Measurements from ENCODE around the gene AMER3.
A peak's percentile ranks its signal among the peaks of the same experiment; 100 is the strongest.

AMER3 gene

DNA sequence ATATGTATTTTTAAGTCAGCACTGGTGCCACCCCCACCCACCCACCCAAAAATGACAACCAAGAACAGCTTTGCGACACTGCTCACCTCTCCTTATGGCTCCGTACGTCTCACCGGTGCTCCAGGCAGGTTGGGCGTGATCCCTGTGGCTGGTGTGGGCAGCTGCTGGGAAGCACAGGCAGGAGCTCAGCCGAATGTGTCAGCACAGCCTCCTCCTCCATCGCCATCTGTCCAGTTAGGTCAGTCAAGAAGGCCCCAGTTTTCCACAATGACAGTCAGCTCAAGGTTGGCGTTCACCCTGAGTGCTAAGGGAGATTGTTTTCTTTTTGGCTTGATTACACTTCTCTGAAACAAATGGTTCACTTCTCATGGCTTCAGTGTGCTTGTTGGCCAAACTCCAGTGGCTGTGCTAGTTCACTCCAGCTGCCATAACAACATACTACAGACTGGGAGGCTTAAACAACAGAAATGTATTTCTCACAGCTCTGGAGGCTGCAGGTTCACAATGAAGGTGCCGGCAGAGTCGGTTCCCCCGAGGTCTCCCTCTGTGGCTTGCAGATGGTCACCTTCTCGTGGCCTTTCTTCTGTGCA lies 30.2 kb downstream of the AMER3 start:
- no peak for DNase-seq

DNA sequence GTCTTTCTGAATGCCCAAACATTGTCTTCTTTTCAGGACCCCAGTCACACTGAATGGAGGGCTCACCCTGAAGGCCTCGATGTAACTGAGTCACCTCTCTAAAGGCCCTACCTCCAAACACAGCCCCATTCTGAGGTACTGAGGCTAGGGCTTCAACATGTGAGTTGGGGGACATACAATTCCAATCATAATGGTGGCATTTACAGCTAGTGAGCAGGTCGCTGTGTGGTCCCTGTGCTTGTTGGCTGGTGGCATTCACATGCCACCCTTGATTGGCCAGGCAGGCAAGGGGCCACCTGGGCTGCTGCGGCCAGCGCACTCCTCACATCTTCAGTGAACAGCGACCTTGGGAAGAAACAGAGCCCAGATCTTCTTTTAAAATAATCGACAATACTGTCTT lies 30.7 kb downstream of the AMER3 start:
- no peak for DNase-seq

DNA sequence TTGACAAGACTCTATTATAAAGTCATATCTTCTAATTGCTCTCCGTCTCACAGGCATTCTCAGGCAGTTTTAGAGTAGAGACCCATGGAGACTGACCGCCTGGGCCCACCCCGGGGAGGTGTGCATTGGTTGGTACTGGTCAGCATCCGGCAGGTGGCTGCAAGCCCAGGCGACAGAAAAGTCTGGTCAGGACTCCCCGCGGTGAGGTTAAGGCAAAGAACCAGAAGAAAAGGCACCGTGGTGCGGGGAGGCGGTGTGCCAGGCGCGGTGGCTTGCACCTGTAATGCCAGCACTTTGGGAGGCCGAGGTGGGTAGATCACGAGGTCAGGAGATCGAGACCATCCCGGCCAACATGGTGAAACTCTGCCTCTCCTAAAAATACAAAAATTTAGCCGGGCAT lies 32.5 kb downstream of the AMER3 start:
- no peak for DNase-seq

DNA sequence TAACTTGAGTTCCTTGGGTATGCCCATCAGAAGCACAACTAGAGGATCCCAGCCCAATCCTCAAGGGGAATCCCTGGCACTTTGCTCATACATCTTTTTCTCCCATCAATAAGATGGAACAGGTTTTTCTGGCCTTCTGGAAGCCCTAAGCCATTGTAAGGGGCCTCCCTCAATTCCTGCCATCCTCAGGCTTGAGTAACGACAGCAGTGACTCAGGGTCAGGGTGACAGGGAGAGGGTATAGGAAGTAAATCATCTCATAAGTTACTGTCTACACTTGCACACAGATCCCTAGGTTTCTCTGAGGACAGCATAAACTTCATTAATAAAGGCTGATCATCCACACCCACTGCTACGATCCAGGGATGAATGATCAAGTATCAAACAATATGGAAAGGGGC lies 35.0 kb downstream of the AMER3 start:
- no peak for DNase-seq

DNA sequence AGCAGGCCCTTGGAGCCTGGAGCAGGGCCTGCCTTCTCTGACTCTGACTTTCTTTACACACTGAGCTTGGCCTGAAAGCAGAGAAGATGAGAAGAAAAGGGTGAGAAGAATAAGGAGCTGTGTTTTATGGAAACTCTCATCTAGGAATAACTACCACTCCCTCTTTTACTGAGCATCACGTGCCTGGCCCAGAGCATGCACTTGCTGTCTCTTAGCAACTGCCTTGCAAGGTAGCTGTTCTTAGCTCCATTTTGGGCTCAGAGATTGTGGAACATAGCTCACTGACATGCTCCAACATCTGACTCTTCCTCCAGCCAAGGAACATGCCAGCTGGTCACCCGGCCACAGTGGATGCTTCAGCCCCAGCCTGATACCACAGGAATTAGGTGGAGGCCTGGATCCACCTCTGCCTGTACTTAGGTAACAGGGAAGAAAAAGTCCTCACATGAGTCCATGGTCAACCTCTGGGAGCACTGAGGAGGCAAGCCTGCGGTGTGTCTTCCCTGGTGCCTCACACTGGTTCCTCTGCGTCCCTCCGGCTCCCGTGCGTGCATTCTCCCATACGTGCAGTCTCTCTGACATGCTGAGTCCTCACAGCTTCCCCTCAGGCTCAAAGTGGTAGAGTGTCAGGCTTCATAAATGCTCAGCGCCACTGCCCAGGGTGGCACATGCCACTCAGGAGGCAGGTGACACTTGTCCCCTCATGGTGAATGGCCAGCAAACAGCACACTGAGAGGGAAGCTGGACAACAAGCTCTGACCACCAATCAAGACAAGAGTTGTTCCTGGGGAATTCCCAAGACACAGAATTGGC lies 35.7 kb downstream of the AMER3 start:
- no peak for DNase-seq

DNA sequence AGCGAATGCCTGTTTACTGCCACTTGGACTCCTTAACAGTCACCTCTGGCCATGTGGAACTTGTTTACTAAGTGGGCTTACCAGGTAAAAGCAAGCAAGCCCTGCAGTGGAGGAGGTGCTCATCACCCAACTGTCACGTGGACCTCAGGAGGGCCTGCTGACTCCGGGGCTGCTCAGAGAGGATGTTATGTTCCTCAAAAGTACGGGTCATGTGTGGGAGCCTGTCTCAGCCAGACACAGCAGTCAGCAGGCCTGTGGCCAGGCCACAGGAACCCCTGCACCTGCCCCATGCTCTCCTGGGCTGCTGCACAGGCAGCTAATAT lies 36.2 kb downstream of the AMER3 start:
- no peak for DNase-seq

DNA sequence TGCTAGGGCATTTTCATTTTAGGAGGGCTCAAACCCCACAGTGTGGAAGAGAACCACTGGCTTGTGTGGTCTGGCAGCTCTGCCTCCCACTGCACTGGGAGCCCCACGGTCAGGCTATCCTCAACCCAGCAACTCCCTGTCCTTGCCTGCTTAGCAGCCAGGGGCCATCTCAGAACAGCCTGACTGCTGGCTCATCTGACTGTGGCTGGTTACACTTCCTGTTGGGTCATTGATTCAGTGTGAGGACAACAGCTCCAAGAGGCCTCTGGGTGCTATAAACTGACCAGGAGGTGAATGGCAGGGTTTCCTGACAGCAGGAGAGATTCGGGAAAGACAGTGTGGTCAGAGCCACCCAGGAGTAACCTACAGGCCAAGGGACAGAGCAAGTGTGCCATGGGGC lies 40.1 kb downstream of the AMER3 start:
- DNase-seq, result no peak

DNA sequence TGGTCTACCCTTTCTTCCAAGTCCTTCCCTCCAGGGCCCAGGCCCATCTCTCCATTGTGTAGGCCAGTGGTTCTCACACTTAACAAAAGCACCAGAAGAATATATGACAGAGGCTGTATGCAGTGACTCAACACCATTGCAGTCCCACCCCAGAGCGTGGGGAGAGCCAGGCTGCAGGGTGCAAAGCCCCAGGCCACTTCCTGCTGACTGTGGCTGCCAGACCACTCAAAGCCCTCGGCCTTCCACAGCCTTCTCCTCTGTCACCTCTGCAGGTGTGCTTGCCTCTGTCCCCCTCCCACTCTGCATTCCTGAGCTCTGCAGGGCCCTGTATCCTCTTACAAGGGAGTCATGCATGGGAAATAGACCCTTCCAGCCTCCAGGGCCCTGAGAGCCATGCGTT lies 41.0 kb downstream of the AMER3 start:
- no peak for DNase-seq

DNA sequence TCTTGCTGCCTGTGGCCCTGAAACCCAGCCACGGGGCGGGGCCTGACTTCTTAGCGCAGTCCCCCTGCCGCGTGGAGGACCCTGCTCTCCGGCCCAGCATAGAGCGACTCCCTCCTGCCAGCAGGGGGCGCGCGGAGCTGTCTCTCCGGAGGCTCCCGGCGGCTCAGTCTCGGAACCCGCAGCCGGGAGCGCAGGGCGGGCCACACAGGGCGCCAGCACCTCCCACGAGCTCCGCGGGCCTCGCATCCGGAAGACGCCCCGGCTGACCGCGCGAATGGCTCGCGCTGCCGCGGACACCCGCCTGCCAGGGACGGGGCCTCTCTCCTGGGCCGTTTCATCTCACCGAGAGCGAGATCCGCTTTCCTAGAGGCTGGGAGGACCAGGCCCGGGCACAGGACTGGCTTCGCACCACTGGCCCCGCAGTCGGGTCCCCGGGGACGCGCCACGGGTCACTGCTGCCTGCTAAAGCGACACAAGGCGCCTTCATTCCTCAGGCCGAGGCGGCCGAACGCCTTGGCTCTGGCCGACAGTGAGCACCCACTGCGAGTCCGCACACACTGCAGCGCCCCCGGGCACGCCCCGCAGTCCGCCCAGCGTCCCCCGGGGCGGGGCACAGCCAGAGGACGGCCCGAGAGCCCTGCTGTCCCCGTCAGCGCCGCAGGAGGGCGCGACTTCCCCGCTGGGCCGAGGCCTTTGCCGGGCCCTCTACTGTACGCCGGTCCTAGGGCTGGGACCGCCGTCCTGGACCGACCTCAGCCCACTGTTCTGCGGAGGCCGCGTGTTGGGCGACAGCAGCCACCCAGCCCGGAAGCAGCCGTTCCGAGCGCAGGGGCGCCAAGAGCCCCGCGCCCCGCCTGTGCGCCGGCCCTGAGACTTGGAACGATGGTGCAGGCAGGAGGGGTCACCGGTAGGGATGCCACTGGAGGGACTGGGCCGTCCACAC lies 42.4 kb downstream of the AMER3 start:
- peak; percentile 84 for DNase-seq

DNA sequence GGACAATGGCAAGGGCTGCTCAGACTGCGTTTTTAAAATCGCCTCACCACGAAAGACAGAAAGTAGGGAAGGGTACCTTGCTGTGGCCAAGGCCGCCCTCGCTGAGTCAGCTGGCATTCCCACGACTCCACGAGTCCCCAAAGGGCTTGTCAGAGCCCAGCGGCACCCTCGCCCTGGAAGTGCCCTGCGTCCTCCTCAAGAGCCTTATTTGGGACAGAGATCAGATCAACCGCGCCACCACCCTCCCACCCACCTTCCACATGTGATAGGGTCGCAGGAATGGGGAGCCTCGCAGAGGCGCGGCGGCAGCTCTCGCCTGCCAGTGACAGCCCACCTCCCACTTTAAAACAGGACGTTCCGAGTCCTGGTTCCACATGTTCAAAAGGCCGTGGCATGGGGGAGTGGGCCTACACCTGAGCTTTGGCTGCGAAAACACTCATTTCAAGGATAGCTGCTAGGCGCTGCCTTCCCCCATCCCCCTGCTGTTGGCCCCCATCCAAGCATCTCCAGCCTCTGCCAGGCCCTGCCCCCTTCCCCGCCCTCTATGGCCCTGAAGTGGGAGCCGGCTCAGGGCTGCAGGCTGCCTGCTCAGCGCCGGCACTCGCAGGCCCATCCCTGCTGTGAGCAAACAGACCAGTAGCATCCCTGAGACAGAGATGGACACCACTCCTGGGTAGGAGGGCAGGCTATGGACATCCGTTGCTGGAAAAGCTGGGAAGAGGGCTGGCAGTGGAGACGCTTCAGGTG lies 43.3 kb downstream of the AMER3 start:
- DNase-seq, result peak; percentile 74

DNA sequence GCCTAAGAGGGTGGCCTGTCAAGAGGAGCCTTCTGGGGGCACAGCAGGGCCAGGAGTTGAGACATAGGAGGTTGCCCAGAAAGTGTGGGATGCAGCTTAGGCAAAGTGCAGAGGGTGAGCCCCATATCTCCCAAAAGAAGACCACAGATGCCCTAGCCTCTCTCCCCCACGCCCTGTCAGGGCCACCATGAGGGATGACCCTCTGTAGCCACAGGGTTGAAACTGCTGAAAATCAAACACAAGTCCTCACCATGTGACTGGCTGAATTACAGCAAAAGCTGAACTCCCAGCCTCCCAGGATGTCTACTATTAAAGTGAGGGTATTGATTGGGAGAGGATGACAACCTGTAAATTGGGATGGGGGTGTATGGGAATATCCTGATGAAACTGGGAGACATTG lies 44.0 kb downstream of the AMER3 start:
- DNase-seq, result no peak

DNA sequence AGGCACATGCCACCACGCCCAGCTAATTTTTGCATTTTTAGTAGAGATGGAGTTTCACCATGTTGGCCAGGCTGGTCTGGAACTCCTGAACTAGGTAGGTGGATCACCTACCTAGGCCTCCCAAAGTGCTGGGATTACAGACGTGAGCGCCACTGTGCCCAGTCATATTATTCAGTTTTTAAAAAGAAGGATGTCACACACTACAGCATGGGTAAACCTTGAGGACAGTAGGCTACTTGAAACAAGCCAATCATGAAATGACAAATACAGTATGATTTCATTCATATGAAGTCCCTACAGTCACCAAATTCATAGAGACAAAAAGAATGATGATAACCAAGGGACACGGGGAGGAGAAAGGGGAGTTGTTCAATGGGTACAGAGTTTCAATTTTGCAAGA lies 50.3 kb downstream of the AMER3 start:
- no peak for DNase-seq

DNA sequence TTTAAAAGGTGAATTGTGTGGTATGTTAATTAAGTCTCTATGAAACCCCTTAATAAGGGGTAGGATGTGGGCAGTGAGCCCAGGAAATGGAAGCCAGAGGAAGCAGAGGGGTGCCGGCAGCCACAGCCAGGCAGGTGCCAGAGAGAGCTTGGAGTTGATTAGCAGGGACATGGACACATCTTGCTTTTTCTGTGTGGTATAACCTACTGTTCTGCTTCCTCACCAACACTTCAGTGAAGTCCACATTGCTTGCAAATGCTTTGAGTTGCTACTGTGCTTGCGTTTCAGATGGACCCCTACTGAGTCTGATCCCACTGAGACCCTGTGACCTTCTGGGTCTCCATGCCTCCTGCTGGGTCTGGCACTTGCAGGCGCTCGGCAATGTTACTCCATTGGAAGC lies 51.0 kb downstream of the AMER3 start:
- DNase-seq, result no peak

DNA sequence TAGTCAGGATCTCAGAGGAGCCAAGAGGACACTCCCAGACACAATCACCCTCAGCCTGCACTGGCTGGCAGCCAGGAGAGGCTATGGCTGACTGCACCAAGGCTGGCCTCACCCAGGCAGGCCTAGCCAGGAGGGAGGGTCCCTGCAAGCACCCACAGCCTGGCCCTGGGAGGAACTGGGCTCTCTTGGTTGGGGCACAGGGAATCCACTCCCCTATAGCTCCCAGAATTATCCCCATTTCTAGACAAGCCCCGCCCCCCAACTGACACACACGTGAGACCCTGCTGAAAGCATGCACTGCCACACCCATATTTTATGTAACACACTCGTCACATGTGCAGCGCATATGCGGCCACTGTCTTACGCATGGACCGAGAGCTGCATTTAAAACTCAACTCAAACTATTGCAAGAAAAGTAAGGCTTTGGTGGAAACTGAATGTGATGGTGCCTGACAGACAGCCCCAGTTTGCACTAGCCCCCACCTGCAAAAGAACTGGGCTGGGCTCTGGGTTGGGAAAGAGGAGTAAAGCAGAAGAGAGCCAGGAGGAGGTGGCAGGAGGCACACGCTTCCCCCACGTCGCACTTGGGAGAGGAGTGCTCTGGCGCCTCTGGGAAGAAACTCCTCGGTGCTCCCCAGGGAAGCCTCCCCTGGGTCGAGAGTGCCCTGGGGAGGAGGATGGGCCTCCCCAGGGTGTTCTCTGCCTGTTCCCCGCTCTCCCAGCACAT lies 52.5 kb downstream of the AMER3 start:
- DNase-seq, result peak; percentile 22

DNA sequence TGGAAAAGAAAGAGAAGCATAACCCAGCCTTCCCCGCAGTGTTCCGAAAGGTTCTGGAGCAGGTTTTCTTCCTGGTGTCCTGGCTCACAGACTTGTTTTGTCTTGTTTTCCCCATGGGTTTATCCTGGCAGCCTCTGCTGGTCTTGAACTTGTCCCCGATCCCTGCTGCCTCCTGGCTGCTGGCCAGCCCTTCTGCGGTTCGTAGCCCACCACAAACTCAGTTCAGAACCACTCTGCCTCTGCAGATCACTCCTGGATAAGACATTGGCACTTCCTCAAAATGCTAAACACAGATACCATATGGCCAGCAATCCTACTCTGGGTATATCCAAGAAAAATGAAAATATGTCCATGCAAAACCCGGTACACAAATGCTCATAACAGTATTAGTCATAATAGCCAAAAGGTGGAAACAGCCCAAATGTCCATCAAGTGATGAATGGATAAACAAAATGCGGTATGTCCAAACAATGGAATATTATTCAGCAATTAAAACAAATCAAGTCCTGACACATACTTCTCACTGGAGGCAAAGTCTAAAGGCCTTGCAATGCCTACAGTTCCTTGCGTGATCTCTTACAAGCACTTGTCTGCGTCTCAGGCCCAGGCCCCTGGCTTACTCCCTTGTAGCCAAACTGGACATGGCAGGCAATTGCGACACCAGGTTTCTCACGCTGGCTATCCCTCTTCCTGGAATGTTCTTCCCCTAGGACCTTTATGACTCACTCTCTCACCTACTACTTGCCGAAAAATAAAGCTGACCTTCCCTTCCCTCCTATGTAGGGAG lies 53.3 kb downstream of the AMER3 start:
- DNase-seq, result no peak

DNA sequence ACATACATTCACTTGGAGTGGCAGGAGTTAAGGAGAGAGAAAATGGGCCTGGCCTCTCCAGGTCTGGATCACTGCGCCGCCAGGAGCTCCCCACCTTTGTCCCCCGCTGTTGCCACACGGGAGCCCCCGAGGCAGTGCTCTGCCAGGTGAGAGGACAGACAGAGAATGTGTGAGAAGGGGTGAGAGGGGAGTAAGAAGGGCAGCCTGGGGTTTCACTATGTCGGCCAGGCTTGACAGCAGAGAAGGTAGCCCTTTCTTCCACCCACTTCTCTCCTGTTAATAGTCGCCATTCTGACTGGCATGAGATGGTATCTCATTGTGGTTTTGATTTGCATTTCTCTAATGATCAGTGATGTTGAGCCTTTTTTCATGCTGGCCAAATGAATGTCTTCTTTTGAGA lies 55.1 kb downstream of the AMER3 start:
- DNase-seq, result no peak

DNA sequence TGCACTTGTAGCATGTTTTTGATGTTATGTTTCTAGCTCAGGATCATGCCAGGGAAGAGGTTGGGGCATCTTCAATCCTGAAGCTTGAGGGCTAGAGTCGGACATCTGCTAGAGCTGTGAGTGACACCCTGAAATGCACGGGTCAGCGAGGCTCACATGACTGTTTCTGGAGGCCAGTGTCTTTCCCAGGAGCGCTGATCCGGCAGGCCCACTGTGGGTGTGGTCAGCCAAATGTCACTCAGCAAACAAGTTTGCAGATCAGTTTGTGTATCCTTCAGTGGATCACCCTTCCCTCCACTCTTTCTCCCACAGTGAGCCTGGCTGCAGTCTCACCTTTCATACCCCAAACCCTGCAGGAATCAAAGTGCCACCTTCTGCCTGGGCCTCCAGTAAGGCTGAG lies 58.4 kb downstream of the AMER3 start:
- DNase-seq, result no peak

DNA sequence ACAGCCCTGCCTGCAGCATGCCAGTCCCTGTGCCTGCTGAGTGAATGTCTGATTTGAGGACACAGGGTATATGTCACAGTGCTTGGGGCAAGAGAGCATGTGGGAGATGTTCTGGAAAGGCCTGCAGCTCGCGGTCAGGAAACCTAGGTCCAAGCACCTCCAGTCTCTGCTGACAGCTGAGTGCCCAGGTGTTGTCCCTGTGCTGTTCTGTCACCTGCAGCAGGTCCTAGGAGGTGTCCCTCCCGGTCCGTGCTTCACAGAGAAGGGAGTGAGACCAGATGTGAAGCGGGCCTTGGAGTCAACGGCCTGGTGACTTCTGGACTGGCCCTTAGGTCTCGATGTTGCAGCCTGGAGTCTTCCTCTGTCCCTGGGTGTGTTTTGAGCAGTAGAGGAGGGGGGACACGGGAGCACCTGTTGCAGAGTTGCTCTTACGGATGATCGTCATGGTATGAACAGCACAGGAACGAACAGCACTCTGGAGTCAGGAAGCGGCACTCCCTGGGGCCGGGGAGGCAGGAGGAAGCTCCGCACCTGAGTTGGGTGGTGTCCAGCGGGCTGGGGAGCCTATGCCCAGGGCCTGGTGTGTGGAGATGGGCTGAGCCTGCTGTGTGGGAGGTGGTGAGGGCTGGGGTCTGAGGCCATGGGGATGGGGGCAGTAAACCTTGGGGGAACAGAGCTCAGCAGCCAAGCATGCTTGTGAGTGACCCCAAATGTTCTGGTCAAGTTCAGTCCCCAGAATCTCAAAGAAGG lies 59.8 kb downstream of the AMER3 start:
- DNase-seq, result no peak
